Body of pancreas (tissue), 4 donors: ENCODE results near the gene SORCS2. TPM values are rescaled to one million over a fixed set of nuclear protein-coding genes. Genes with fewer than 3 reads are reported as not detected.

Experiments
- ATAC-seq: fragments of 150-250 bp; one replicate; pipeline ENCODE4 v1.9.1; 2016
- DNase-seq, 4 donors: peaks; one replicate each; pipeline ENCODE4 v3.0.0-alpha.2; 2019
- H3K27ac ChIP-seq, 4 donors: fragments of 200-600 bp; sonication (generic); 1 replicate in 3 of 4; 2 replicates in 1 of 4; pipeline versions ENCODE4 v1.5.1 to v1.6.1; 2016 to 2019; ENCODE audit warnings: mild to moderate bottlenecking in 1 of 4, mixed read lengths in 1 of 4, moderate library complexity in 1 of 4
- H3K27me3 ChIP-seq, 2 donors: fragments of 200-600 bp; sonication (generic); one replicate each; pipeline ENCODE4 v1.6.0; 2016; ENCODE audit warnings: mild to moderate bottlenecking in 1 of 2
- H3K36me3 ChIP-seq, 2 donors: fragments of 200-600 bp; sonication (generic); replicated peaks in 1 of 2; 2 replicates each; pipeline ENCODE4 v1.5.1; 2016; ENCODE audit warnings: low read depth in 2 of 2; ENCODE audit not compliant: insufficient read depth in 1 of 2
- H3K4me1 ChIP-seq: fragments of 200-600 bp; sonication (generic); one replicate; pipeline ENCODE4 v1.6.0; 2016
- H3K4me3 ChIP-seq, 2 donors: fragments of 200-600 bp; sonication (generic); 1 replicate in 1 of 2; 2 replicates in 1 of 2; pipeline ENCODE4 v1.5.1; 2016 to 2019
- H3K9me3 ChIP-seq, 3 donors: fragments of 200-600 bp; sonication (generic); 1 replicate in 2 of 3; 2 replicates in 1 of 3; pipeline ENCODE4 v1.5.1; 2016
- POLR2A ChIP-seq, 3 donors: fragments of 450-650 bp; IDR thresholded peaks; one replicate each; pipeline ENCODE4 v1.6.1; 2016; ENCODE audit warnings: antibody characterized with exemption in 3 of 3, mild to moderate bottlenecking in 2 of 3
- WGBS, 2 donors: methylation state at CpG; one replicate each; pipeline ENCODE4 v1.1.5; 2017; 5-methylcytosine and 5-hydroxymethylcytosine counted together
- intact Hi-C: fragments of 100-400 bp; cut with DNase I; formaldehyde crosslinking; loops from one replicate; pipeline ENCODE4 v1.15.1; 2023
- total RNA-seq, 2 donors: library from RNA; depleted of rRNA; stranded (reverse); fragments of >200 nt; gene quantifications; one replicate each; pipeline ENCODE4 v1.1.0, GENCODE V29; 2016
- TF ChIP-seq, protein P1 (sequence below), 7 experiments: fragments of 450-650 bp in 4 of 7; fragments of 200-600 bp in 3 of 7; sonication (generic) in 3 of 7; IDR thresholded peaks; one replicate each; pipeline ENCODE4 v1.5.1; 2016 to 2019; ENCODE audit warnings: antibody characterized with exemption in 7 of 7

The SORCS2 gene
- total RNA-seq, 2 donors from 2014 or later, result 0.26 to 0.33 TPM

DNA sequence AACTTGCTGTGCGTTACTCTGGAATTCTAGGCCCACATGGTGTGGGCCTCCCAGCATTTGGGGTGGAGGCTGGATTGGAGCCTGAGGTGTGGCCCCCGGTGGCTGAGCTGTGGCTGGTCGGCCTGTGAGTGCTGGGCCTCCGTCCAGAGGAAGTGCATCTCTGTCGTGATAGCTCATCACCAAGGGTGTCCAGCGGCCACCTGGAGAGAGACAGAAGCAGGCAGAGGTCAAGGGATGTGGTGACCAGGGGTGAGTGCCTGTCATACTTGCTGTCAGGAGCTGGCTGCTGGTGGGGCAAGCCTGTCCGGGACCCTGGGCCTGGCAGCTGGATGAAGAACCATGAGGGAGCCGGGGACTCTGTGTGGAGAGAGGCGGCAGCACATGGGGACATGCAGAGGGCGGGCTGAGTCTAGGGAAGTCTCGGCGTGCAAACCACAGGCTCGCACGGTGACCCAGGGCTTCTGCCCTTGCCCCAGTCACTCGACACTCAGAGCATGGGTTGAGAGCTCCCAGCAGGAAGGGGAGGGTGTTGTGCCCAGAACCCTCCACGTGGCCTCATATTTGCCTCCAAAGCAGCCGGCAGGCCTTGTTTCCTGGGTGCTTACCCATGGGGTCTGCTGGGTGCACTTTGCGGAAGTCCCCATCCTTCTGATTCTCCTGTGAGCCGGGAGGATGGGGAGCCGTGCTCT, 6.2 kb downstream of the SORCS2 start:
- Histone ChIP-seq H3K4me3 (no peak overlapping the region), H3K4me1 (peaks cover under 1% of the 10 kb centered on the region), H3K27me3 (peaks cover 0 to 5% of the 10 kb centered on the region in 2 donors), H3K36me3 (no peaks in the 10 kb centered on the region), H3K9me3 (no peaks in the 10 kb centered on the region), H3K27ac (no peak overlapping the region)
- ATAC-seq (no peak), DNase-seq (no peak)
- no peak for TF ChIP-seq POLR2A (IDR thresholded peaks at IDR 0.05)
- TF ChIP-seq, protein P1, sequence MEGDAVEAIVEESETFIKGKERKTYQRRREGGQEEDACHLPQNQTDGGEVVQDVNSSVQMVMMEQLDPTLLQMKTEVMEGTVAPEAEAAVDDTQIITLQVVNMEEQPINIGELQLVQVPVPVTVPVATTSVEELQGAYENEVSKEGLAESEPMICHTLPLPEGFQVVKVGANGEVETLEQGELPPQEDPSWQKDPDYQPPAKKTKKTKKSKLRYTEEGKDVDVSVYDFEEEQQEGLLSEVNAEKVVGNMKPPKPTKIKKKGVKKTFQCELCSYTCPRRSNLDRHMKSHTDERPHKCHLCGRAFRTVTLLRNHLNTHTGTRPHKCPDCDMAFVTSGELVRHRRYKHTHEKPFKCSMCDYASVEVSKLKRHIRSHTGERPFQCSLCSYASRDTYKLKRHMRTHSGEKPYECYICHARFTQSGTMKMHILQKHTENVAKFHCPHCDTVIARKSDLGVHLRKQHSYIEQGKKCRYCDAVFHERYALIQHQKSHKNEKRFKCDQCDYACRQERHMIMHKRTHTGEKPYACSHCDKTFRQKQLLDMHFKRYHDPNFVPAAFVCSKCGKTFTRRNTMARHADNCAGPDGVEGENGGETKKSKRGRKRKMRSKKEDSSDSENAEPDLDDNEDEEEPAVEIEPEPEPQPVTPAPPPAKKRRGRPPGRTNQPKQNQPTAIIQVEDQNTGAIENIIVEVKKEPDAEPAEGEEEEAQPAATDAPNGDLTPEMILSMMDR (IDR thresholded peaks at IDR 0.05), result no peak
- intact Hi-C loops, result no loop called here
- WGBS, 2 donors, result 72 to 79% methylated on average over 15 to 18 of the region's 20 CpGs

- Histone ChIP-seq H3K4me3 (no peak overlapping the region), H3K4me1 (no peaks in the 10 kb centered on the region), H3K36me3 (no peaks in the 10 kb centered on the region), H3K9me3 (no peaks in the 10 kb centered on the region), H3K27me3 (peaks cover 0 to 5% of the 10 kb centered on the region in 2 donors), H3K27ac (no peak overlapping the region)
- WGBS, 2 donors, result 74 to 76% methylated on average over 13 to 15 of the region's 15 CpGs
- intact Hi-C loops, result no loop called here
- no peak for DNase-seq
- ATAC-seq, result no peak
- TF ChIP-seq POLR2A (IDR thresholded peaks at IDR 0.05), result no peak
- TF ChIP-seq, protein P1 (IDR thresholded peaks at IDR 0.05), result no peak
These were observed 6.9 kb downstream of the SORCS2 start for GRCh38 chr4:7199129-7199725.

- intact Hi-C loops, result no loop called here
- Histone ChIP-seq H3K27ac (no peak overlapping the region), H3K36me3 (no peaks in the 10 kb centered on the region), H3K9me3 (no peaks in the 10 kb centered on the region), H3K4me1 (no peaks in the 10 kb centered on the region), H3K4me3 (no peak overlapping the region), H3K27me3 (no peaks in the 10 kb centered on the region)
- DNase-seq (no peak), ATAC-seq (no peak)
- TF ChIP-seq POLR2A (IDR thresholded peaks at IDR 0.05), result no peak
- TF ChIP-seq, protein P1 (IDR thresholded peaks at IDR 0.05), result no peak
- WGBS, 2 donors, result 57 to 59% methylated on average over 13 to 15 of the region's 16 CpGs
These were observed 7.6 kb downstream of the SORCS2 start for GRCh38 chr4:7199771-7200441.

DNA sequence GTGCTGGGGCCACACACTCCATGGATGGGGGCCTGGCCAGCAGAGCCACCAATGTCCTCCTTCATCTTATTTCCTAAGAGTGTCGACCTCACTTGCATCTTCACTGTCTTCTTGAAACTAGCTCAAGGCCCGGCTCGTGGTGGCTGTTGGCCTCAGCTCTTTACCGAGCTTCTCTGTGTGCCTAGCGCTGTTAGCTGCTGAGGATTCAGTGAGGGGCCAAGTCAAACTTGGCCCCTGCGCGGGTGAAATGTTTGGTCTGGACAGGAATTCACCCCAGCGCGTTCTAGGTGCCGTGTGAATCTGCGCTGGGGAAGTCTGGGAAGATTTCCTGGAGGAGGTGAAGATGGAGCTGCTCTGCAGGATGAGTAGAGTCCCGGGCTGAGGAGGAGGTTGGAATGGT, 8.5 kb downstream of the SORCS2 start:
- no peak for DNase-seq
- no peak for TF ChIP-seq POLR2A (IDR thresholded peaks at IDR 0.05)
- TF ChIP-seq, protein P1 (IDR thresholded peaks at IDR 0.05), result no peak
- H3K4me3 ChIP-seq, result no peak overlapping the region
- no peaks in the 10 kb centered on the region for H3K4me1 ChIP-seq
- ATAC-seq, result no peak
- WGBS, 2 donors, result 75 to 81% methylated on average over 12 of the region's 12 CpGs
- H3K27ac ChIP-seq, result no peak overlapping the region
- no peaks in the 10 kb centered on the region for H3K27me3 ChIP-seq
- intact Hi-C loops, result no loop called here
- H3K36me3 ChIP-seq, result no peaks in the 10 kb centered on the region
- H3K9me3 ChIP-seq, result no peaks in the 10 kb centered on the region
